Ureter (tissue), 1 donor: ENCODE measurements around the gene COL4A1. TPM values are rescaled to one million over a fixed set of nuclear protein-coding genes. Genes with fewer than 3 reads are reported as not detected.
A peak's percentile ranks its signal among the peaks of the same experiment; 100 is the strongest.

Experiments
- DNase-seq: peaks from one replicate; pipeline ENCODE4 v3.0.0-alpha.2; 2020; ENCODE audit warnings: low spot score
- total RNA-seq: library from RNA; stranded (reverse); gene quantifications from one replicate; pipeline ENCODE4 v1.2.4, GENCODE V29; 2023
- donor health status: DM: yes; HTN: yes; CAD: no.

Gene COL4A1
- total RNA-seq, 1 donor from 2014 or later: 144 TPM

DNA sequence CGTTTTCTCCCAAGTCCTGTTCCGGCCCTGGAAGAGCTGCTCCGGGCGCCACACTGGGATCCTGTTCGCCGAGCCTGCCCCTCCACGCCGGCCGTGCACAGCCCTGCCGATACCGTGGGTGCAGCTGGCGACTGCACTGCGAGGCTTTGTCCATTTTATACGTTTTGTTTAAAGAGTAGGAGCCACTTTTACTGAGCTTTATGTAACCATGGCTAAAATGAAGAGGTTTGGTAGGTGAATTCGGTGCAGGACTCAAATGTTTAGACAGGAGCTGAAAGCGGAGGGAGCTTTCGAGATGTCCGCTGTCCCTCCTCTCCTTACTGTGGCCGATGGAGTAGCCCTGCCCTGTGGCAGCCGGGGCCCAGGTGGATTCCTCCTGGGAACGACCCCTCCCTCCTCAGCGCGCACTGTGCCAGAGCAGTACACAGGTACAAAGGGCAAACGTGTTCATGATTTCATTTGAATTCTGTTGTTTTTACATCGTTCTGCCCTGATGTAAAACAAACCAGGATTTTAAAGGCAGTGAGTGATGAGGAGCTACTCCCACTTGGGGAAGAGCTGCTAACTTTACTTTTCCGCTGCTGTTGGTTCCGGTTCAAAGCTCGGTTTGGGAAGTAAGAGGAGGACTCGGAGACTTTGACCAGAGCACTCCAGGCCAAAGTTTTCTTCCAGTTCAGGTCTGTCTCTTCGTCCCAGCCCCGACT, 1.9 kb upstream of the COL4A1 start:
- DNase-seq: no peak

DNA sequence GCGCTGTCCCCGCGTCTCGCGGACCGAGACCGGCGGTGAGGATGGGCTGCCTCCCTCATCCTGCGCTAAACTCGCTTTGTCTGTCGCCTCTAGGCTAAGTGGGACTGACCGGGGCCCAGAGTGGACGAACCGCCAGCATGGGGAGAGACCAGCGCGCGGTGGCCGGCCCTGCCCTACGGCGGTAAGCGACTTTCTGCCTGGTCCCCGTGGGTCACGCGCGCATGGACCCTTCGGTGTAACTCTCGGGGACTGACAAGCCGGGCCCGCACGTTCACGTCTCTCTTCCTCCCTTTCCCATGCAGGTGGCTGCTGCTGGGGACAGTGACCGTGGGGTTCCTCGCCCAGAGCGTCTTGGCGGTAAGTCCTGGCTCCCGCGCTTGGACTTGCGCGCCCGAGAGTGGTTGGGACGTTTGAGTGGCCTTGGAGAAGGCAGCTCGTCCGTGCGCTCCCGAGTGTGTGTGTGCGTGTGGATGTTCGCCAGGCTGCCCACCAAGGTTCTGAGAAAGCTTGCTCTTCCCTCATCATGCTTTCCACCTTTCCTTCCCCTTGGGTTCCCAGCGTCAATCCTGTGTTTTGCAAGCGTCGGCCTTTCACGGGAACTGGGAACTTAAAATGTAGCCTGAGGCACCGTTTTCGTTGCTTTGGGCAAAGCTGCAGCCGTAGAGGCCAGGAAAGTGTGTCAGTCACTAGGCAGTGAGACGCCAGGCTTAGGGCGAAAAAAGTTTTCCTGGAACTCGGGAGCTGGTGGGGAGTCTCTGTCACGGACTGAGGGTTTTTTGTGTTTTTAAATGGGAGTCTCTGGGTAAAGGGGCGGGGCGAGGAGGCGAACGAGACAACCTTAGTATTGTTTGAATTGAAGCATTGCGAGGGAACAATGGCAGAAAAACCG, 1.1 kb upstream of the COL4A1 start:
- DNase-seq: no peak

DNA sequence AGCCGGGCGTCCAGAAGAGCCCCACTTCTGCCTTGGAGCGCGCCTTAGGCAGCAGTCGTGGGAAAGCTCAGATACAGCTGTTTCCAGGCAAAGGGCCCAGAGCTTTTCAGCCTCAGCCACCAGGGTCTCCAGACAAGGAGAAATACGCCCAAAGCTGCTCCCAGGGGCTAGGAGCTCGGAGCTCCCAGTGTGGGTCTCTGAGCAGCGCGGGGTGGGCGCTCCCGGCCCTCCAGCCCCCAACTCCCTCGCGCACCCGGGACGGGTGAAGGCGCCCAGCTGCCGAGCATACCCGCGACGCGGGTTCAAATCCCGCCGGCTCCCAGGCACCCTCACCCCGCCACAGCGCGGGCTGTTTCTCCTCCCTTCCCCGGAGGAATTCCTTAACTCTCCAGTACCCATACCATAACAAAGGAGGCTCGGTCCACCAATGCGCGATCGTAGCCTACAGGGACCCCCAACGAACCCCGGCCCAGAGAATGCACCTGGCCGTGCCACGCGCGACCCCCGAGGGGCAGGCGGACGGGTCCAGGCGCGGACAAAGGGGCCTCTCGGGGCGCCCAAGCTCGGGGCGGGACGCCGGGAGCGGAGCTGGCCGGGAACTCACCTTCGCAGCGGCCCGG, 507 bp downstream of the COL4A1 start:
- no peak for DNase-seq

DNA sequence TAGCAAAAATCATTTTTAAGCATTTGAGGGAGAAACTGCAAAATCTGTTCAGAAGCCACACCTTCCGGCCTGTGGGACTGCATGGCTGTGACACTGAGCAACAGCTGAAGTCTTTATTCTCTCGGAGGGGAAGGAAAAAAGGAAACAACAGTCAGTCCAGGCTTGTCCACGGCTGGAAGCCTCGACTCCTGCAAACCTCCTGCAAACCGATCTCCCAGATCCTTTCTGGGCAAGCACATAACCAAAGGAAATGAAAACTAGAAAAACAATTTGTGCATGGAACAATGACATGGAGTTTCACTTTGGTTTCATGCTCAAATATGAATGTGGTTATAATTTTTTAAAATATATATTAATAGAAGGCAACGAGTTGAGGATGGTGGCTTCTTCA, 1.0 kb downstream of the COL4A1 start:
- DNase-seq: no peak

DNA sequence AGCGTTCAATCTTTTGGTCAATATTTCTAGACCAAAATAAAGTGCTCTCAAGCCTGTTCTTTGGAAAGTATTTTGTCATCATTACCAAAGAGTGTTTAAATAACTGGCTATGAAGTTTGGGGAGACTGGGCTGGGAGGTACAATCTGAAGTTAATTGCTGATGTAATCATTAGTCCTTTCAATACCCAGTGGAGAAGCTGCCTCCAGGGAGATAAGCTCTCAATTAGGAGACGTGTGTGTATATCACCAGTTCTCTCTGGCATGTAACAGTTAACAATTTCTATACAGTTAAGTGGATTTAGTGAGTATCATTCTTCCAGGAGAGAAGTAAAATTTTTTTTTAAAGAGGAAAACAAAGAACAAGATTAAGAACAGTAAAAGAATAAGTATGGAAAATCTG, 1.4 kb downstream of the COL4A1 start:
- DNase-seq: no peak

DNA sequence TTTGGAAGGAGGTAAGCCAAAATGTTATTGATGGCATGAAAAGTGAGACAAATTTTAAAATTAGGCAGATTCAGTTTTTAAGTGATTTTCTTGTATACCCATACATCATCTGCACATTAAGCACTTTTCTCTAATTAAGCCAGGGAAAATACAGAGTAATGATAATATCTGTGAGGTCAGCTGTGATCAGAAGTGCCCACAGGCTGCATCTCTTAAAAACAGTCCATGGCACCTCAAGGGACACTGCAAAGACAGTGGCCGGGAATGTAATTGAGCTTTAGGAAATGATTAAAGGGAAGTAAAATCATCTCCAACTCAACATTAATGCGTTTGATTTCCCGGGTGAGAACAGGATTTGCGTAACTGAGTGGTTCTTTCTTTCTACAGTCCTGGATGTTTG, 2.0 kb downstream of the COL4A1 start:
- DNase-seq: no peak

DNA sequence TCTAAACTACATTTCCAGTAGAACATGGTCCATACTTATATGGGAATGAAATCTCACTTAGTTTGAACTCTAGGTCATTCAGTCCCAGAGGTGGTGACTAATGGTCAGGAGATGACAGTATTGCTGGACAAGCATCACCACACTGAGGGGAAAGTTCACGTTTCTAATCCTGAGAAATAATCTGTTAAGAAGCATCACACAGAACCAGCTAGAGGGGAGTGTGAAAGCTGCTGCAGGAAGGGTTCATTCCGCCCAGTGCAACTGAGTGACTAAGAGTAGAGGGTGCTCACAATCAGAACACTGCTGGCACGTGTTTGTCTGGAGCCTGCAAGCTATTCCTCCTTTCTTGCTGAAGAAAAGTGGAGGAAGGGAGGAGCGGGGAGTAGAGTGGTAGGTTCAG, 2.7 kb downstream of the COL4A1 start:
- DNase-seq: no peak

DNA sequence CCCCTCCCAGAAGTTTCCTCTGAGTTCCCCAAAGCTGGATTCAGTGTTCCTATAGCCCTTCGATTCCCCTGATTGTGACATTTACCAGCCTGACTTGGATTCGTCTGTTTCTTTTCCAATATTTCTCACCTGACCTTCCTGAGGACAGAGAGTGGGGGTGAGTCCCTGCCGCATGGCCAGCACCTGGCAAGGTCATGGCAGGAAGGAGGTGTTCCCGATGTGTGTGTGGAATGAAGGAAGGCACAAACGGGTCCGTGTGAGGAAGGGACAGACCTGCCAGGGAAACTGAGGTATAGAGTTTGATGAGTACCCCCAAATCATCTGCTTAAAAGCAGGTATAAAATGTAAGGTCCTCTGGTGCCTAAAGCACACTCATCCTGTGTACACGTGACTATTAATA, 3.3 kb downstream of the COL4A1 start:
- peak; percentile 26 for DNase-seq

DNA sequence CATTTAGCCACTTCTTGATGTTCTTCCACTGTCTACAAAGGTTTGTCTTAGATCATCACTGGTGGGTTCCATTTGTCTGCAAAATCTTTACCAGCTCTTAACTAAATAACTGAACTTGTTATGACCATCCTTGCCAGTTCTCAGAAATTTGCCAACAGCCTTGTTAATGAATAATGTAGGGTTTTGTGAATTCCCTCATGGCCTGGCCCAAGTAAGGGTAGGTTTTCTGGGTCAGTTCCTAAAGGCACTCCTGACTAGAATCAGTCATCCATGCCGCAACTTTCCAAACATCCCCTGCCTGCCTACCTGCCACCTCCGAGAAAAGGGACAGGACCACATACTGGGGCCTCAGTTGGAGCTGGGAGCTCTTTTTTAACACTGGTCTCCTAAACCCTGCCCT, 4.0 kb downstream of the COL4A1 start:
- no peak for DNase-seq

DNA sequence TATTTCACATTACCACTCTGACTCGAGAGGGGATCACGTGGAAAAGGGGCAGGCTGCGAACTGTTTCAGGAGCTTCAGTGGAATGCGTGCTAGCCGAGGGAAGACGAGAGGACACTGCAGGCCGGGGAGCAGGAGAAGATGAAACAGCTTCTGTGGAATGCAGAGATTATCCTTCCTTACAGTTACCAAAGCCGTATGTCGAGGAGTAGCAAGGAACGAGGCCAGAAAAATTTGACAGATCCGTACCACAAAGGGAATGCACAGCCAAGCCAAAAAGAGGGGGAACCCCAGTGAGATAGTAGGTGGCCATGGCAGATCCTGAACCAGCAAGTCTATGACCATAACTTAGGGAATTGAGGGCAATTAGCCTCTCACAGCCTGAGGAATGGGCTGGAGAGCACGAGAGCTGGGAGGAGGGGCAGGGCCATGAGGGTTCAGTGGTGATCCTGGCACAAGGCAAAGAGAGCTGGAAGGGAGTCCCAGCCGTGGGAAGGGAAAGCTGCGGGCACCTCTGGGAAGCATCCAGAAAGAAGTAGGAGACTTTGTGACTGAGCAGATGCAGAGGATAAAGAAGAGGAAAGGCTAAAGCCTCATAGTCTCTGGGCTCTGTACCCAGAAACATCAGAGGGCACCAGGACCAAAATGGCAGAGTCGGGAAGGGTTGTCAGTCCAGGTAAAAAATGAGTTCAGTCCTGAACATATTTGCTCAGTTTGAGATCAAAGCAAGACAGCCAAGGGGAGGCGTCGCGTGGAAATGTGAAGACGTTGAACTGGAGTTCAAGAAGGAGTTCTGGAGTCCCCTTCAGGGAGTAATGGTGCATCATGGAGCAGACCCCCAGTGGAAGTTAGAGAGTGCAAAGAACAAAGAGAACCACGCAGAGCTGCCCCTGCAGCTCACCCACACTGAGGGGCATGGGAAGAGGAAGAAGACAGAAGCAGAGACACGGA, 5.1 kb downstream of the COL4A1 start:
- no peak for DNase-seq

DNA sequence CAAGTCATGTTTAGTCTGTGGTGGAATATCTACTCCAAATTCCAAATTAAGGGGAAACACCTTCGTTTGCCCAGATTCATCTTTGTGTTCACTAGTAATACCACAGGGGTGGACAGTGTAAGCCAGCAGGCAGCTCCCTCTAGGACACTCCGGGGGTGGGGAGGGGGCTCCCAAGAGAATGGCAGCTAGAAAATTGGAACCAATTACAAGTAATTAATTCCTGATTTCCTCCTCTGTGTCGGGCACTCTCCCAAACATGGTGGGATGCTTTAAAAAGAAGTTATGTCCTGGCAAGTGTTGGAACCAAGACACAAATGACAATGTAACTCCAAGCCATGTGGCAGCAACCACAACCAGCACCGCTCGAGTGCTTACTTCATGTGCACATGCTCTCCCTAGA, 5.9 kb downstream of the COL4A1 start:
- DNase-seq: no peak

DNA sequence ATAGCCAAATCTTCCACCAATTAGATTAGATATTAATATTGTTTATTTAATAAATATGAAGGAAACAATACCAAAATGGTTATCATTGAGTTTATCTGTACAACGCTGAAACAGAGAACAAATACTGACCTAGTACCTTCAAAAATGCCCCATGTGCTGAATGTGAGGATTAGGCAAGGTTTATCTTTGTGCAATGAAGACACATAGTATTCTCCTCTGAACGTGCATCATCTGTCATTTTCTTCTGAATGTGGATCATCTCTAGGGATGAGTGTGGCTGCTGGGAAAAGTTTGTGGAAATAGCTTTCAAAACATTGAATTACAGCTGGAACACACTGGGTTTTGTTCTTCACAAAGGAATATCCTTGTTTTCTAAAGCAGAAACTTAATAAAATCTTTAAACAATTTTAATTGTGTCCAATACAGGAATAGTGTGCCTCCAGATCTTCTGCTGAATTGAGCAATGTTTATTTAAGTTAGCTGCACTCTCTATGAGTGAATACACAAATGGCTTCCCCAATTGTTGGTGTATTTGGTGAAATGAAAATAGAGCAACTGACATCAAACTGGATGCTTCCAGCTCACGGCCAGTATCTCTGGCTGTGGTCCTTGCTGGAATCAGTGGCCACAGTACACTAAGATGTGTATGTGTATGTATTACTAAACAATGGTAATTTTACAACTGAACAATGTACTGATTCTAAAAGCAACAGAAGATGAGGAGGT, 6.7 kb downstream of the COL4A1 start:
- no peak for DNase-seq

DNA sequence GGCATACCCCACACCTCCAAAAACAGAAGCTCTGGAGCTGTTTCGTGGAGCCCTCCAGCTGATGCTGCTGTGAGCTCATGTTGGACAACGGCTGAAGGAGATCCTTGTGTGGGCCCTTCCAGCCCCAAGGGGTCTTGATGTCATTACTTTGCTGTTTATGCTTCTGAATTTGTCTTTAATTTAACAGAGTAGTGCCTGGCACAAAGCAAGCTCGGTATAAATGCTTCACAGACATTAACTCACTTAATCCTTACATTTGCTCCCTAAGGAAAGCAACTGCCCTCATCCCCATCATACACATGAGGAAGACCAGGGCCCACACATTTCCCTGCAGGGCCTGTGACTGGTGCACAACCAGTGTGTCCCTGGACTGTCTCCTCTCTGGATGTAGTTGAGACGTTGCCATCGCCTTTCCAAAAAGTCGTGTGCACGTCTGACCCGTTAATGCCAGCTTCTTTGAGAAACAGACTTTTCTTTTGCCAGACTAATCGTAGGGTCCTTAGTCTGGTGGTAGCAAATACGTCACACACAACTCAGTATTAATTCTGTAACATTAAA, 7.6 kb downstream of the COL4A1 start:
- no peak for DNase-seq

DNA sequence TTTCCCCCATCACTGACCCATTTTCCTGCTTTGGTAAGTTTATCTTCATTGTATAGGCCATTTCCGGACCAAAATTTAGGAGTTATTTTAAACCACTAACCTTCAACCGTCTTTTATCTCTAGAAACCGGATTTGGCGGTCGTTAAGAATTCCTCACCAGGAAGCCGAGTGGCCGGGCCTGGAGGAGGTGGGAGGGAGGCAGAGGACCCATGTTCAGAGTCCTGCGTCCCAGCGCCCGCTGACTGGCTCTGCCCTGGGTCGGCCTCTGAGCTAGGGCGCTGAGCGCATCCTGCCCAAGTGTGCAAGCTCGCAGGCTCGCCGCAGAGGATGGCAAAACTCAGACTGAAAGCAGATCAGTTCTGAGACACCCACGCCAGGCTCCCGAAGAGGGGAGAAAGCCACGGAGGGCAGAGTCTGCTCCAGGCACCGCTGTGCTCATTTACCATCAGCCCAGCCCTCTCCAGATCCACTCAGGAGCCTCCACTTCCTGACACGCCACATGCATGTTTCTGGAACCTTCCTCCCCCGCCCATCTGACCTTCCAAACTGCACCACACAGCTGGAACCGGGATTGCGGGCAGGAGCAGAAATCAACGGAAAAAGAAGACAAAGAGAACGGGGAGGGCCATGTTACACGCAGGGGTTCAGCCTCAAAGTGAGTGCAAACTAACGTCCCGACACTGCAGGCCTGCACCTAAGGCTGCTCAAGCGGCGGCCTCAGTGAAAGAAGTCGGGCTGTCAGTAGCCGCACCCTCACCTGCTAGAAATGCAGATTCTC, 8.3 kb downstream of the COL4A1 start:
- no peak for DNase-seq

DNA sequence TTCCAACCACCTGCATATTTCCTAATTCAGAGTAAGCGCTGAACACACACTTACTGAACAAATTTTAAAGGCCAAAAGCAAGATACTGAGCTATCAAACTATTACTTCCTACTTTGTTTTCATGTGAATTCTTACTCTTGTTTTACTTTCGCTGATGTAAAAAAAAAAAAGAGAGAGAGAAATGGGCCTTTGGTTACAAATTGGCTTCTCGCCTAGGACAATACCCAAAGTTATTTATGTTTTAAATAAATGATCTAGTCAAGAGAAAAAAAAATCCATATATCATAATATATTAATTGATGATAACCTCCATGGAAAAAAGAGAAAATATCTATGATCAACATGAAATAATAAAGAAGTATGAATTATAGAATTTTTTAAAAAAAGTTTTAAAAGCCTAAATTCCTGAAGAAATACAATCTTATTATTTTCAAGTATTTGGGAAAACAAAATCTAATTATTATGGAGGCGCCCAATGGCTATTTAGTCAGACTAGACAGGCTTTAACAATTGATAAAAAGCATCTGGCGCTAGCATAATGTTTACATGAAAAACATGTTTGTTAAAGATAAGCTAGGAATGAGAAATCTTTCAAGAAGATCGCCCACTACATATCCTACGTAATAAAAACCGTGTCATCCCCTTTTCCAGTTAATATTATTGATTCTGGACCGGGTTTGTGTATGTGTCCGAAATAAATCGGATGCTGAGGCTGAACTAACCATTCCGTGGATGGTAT, 9.0 kb downstream of the COL4A1 start:
- DNase-seq: no peak

DNA sequence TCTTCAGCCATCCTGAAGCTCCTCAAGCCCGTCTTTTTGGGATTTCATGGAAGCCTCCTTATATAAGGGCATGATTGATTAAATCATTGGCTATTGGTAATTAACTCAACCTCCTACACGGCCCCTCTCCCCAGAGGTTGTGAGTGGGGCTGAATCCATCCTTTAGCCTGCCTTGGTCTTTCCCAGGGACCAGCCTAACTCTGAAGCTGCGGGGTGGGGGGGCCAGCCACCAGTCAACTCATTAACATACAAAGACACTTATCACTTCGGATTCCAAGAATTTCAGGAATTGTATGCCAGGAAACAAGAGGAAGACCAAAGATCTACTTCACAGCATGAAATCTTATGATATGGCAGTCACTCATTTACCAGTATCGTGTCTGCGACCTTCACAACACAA, 9.9 kb downstream of the COL4A1 start:
- no peak for DNase-seq

DNA sequence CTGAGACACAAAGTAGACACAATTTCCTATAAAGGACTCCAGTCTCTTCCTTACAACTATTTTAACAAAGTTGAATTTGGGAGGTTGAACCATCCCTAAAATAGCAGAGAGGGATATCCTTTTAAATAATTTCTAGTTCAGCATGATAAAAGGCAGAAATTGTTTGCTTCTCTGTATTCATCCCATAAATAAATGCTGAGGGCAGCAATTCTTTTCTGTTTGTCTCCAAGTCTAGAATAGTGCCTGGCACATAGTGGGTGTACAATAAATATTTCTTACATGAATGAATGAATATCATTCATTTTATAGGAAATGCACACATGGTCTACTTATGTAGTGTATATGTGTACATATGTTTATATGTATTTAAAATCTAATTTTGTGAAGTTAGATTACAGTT, 12.3 kb downstream of the COL4A1 start:
- no peak for DNase-seq

DNA sequence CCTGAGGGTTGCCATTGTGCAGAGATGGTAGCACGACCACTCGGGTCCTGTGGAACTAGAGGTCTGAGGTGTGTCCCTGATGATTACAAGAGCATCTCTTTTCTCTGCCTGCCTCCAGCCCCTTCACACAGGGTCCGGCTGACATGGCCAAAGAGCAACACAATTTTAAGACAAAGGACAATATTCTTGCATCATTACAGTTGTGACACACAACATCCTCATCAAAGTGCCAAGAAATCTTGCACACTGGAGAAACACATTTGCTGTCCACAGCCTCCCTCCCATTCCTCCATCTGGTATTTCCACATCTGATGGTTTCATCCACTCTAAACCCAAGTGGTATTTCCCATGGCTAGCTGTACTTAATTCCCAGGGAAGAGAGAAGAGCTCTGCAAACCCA, 12.8 kb downstream of the COL4A1 start:
- no peak for DNase-seq

DNA sequence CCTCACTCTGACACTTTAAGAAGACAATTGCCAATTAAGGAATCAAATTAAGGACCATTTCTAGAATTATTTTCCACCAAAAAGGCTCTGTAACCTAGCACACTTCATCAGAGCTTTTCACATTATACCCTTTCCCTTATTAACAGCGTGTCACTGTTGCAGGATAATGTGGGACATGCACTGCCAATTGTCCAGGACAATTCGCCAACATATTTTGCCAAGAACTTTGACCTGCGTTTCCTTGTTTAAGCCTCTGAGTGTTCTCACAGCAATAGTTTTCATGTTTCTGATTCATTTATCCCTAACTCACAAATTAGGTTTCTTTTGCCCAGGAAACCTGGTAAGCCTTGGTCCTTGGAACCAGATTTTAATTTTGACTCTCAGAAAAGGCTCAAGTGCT, 13.3 kb downstream of the COL4A1 start:
- DNase-seq: no peak
